Measurements from ENCODE around the gene HS6ST3.

HS6ST3 gene

GRCh38 chr13:96532804-96533203 is 442.9 kb downstream of the HS6ST3 start:
- no peak for DNase-seq (ENCODE audit: low read depth in 1 of 2, low spot score in 1 of 2)

- no peak for DNase-seq (ENCODE audit: low read depth in 1 of 2, low spot score in 1 of 2)
These were observed 443.5 kb downstream of the HS6ST3 start for GRCh38 chr13:96533408-96533807.

- DNase-seq (ENCODE audit: low read depth in 1 of 2, low spot score in 1 of 2) = no peak
These were observed 449.9 kb downstream of the HS6ST3 start for GRCh38 chr13:96539791-96540190.

- DNase-seq (ENCODE audit: low read depth in 1 of 2, low spot score in 1 of 2) = no peak
These were observed 450.8 kb downstream of the HS6ST3 start for GRCh38 chr13:96540670-96541069.

- no peak for DNase-seq (ENCODE audit: low read depth in 1 of 2, low spot score in 1 of 2)
These were observed 453.1 kb downstream of the HS6ST3 start for GRCh38 chr13:96542986-96543385.

GRCh38 chr13:96544957-96545356 is 455.1 kb downstream of the HS6ST3 start:
- DNase-seq (ENCODE audit: low read depth in 1 of 2, low spot score in 1 of 2) = no peak

GRCh38 chr13:96546463-96546862 is 456.6 kb downstream of the HS6ST3 start:
- DNase-seq (ENCODE audit: low read depth in 1 of 2, low spot score in 1 of 2) = no peak

GRCh38 chr13:96551546-96551945 is 461.6 kb downstream of the HS6ST3 start:
- no peak for DNase-seq (ENCODE audit: low read depth in 1 of 2, low spot score in 1 of 2)

- DNase-seq (ENCODE audit: low read depth in 1 of 2, low spot score in 1 of 2) = no peak
These were observed 462.7 kb downstream of the HS6ST3 start for GRCh38 chr13:96552559-96552958.

- no peak for DNase-seq (ENCODE audit: low read depth in 1 of 2, low spot score in 1 of 2)
These were observed 463.9 kb downstream of the HS6ST3 start for GRCh38 chr13:96553796-96554195.

- no peak for DNase-seq (ENCODE audit: low read depth in 1 of 2, low spot score in 1 of 2)
These were observed 483.7 kb downstream of the HS6ST3 start for GRCh38 chr13:96573563-96573962.

- no peak for DNase-seq (ENCODE audit: low read depth in 1 of 2, low spot score in 1 of 2)
These were observed 485.8 kb downstream of the HS6ST3 start for GRCh38 chr13:96575423-96576320.

GRCh38 chr13:96581741-96582140 is 491.8 kb downstream of the HS6ST3 start:
- DNase-seq (ENCODE audit: low read depth in 1 of 2, low spot score in 1 of 2) = no peak

GRCh38 chr13:96615252-96615651 is 525.3 kb downstream of the HS6ST3 start:
- DNase-seq (ENCODE audit: low read depth in 1 of 2, low spot score in 1 of 2) = no peak

GRCh38 chr13:96617528-96617927 is 527.6 kb downstream of the HS6ST3 start:
- no peak for DNase-seq (ENCODE audit: low read depth in 1 of 2, low spot score in 1 of 2)

GRCh38 chr13:96621634-96622183 is 531.8 kb downstream of the HS6ST3 start:
- DNase-seq (ENCODE audit: low read depth in 1 of 2, low spot score in 1 of 2) = no peak

- DNase-seq (ENCODE audit: low read depth in 1 of 2, low spot score in 1 of 2) = no peak
These were observed 539.4 kb downstream of the HS6ST3 start for GRCh38 chr13:96629331-96629730.

GRCh38 chr13:96632536-96633320 is 542.8 kb downstream of the HS6ST3 start:
- no peak for DNase-seq (ENCODE audit: low read depth in 1 of 2, low spot score in 1 of 2)

GRCh38 chr13:96636001-96636709 is 546.2 kb downstream of the HS6ST3 start:
- DNase-seq (ENCODE audit: low read depth in 1 of 2, low spot score in 1 of 2) = no peak

GRCh38 chr13:96637039-96637438 is 547.1 kb downstream of the HS6ST3 start:
- DNase-seq (ENCODE audit: low read depth in 1 of 2, low spot score in 1 of 2) = no peak

- DNase-seq (ENCODE audit: low read depth in 1 of 2, low spot score in 1 of 2) = no peak
These were observed 556.2 kb downstream of the HS6ST3 start for GRCh38 chr13:96646101-96646500.

Data from activated T-helper 1 cell treated with anti-CD3 and anti-CD28 coated beads, Interleukin-2, amount 50 U/mL, for 16 hours (primary cell).